ENCODE data around the gene UBXN2A.

Gene UBXN2A

DNA sequence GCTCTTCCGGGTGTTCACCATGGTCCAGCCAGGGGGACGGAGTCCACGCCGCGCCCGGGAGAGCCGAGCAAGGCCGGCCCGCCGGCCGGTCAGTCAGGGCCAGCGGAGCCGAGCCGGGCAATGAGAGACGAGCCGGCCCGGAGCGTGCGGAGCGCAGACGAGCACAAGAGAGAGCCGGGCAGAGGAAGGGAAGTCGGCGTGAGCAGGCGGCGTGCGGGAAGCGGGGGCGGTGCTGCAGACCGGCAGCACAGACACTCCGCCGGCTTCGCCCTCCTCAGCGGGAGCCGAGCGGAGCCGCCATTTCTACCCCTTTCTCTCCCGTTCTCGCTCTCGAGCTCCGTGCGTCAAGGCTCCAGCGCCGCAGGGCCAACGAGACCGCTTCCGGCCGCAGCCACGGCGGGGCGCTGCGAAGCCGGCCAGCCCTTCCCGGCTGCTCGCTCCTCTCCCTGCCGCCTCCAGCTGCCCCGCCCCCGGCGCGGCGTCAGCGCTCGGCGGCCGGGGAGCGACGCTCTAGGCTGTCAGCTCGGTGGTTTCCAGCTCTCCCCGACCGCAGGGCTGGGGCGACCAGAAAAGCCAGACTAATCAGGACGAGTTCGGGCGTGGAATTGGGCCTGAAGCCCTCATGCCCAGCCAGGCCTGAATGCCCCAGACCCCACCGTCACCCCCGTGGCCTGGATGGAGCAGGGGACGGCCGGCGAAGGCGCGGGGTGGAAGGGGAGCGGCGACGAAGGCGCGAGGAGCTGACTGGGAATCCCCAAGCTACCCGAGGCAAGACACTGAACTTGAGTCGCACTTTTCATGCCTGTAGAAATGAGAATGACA lies 13.3 kb upstream of the UBXN2A start, which contains the start of gene ATAD2B:
Gene ATAD2B, minus strand, starts transcription at position 374 of the 822 bp plus-strand sequence. Its CDS starts 353 bp downstream, at position 21.
- WGBS: under 1% methylated on average over 83 of the region's 88 CpGs
- peak within 1 kb of the TSS; percentile 46 to 95 for H2BK12ac ChIP-seq (ENCODE audit: low read length in 2 of 2)
- H2BK120ac ChIP-seq (ENCODE audit: low read depth, low read length): peak within 1 kb of the TSS; percentile 91
- H3K23ac ChIP-seq (ENCODE audit: low read length in 2 of 2): peak within 1 kb of the TSS; percentile 49 to 91
- peak within 1 kb of the TSS; percentile 100 for H4K8ac ChIP-seq (ENCODE audit: low read length)
- peak within 1 kb of the TSS; percentile 71 to 98 for H3K4ac ChIP-seq (ENCODE audit: low read depth in 1 of 2, low read length in 2 of 2)
- peak within 1 kb of the TSS; percentile 97 to 99 for H3K18ac ChIP-seq (ENCODE audit: low read depth in 1 of 2, low read length in 2 of 2)
- peak within 1 kb of the TSS; percentile 88 for H2BK5ac ChIP-seq (ENCODE audit: low read depth, low read length, poor library complexity, severe bottlenecking)
- H2AFZ ChIP-seq (ENCODE audit: low read depth, low read length): peak within 1 kb of the TSS; percentile 99
- H3K27ac ChIP-seq (ENCODE audit: low read length, poor library complexity, severe bottlenecking): peak within 1 kb of the TSS; percentile 89
- no peak within 1 kb of the TSS for H2AK5ac ChIP-seq (ENCODE audit: low read length, severe bottlenecking)
- peak within 1 kb of the TSS; percentile 85 to 97 for H3K4me3 ChIP-seq (ENCODE audit: insufficient read depth in 1 of 2, low read depth in 1 of 2, low read length in 2 of 2)
- H3K9me3 ChIP-seq (ENCODE audit: control insufficient read depth, low read length): no peaks in the 10 kb centered on the region
- H4K91ac ChIP-seq (ENCODE audit: low read length): peak within 1 kb of the TSS; percentile 96
- H3K36me3 ChIP-seq (ENCODE audit: control insufficient read depth in 1 of 2, insufficient read depth in 2 of 2, low read depth in 1 of 2, low read length in 2 of 2): peaks cover 0 to 4% of the 10 kb centered on the region in 2 experiments
- peak; percentile 95 for DNase-seq
- H3K79me1 ChIP-seq (replicated peaks; ENCODE audit: low read length, poor library complexity, severe bottlenecking): peaks cover 6% of the 10 kb centered on the region
- H3K14ac ChIP-seq (ENCODE audit: low read length in 2 of 2): peak within 1 kb of the TSS; percentile 15 to 98
- H3K4me2 ChIP-seq (ENCODE audit: low read length, poor library complexity, severe bottlenecking): peak within 1 kb of the TSS; percentile 92
- H3K27me3 ChIP-seq (ENCODE audit: control insufficient read depth in 1 of 2, insufficient read depth in 1 of 2, low read length in 2 of 2): no peaks in the 10 kb centered on the region
- peak within 1 kb of the TSS; percentile 95 for H2BK15ac ChIP-seq (ENCODE audit: low read depth, poor library complexity, severe bottlenecking)
- peak within 1 kb of the TSS; percentile 99 for H3K9ac ChIP-seq (ENCODE audit: low read length)
- peaks cover 2% of the 10 kb centered on the region for H3K4me1 ChIP-seq (ENCODE audit: control insufficient read depth, insufficient read depth, low read depth, low read length)

DNA sequence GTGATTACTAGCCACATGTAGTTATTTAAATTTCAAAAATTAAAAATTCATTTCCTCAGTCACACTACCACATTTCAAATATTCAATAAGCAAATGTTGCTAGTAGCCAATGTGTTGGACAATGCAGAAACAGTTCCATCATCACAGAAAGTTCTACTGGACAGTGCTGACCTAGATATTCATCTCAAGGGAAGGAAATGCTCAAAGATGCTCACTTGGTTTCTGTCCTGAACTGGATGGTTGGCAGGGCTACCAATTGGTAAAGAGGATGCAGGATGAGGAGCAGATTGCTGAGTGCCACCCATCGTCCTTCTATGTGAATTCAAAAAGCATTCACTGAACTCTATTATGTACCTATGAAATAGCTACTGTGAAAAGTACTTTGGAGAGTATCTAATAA lies 6.0 kb upstream of the UBXN2A start:
- Histone ChIP-seq H4K8ac (ENCODE audit: low read length) (no peak overlapping the region), H3K9ac (ENCODE audit: low read length) (no peak overlapping the region), H3K18ac (ENCODE audit: low read depth in 1 of 2, low read length in 2 of 2) (no peak overlapping the region), H3K27me3 (ENCODE audit: control insufficient read depth in 1 of 2, insufficient read depth in 1 of 2, low read length in 2 of 2) (no peaks in the 10 kb centered on the region), H3K4me3 (ENCODE audit: insufficient read depth in 1 of 2, low read depth in 1 of 2, low read length in 2 of 2) (no peak overlapping the region), H3K27ac (ENCODE audit: low read length, poor library complexity, severe bottlenecking) (no peak overlapping the region), H4K91ac (ENCODE audit: low read length) (no peak overlapping the region), H2AFZ (ENCODE audit: low read depth, low read length) (no peak overlapping the region), H3K9me3 (ENCODE audit: control insufficient read depth, low read length) (no peaks in the 10 kb centered on the region), H2BK15ac (ENCODE audit: low read depth, poor library complexity, severe bottlenecking) (no peak overlapping the region), H3K4ac (ENCODE audit: low read depth in 1 of 2, low read length in 2 of 2) (no peak overlapping the region), H2AK5ac (ENCODE audit: low read length, severe bottlenecking) (no peak overlapping the region), H3K4me1 (ENCODE audit: control insufficient read depth, insufficient read depth, low read depth, low read length) (no peaks in the 10 kb centered on the region), H2BK12ac (ENCODE audit: low read length in 2 of 2) (no peak overlapping the region), H3K79me1 (replicated peaks; ENCODE audit: low read length, poor library complexity, severe bottlenecking) (no peaks in the 10 kb centered on the region), H2BK5ac (ENCODE audit: low read depth, low read length, poor library complexity, severe bottlenecking) (no peak overlapping the region), H2BK120ac (ENCODE audit: low read depth, low read length) (no peak overlapping the region), H3K14ac (ENCODE audit: low read length in 2 of 2) (no peak overlapping the region), H3K23ac (ENCODE audit: low read length in 2 of 2) (no peak overlapping the region), H3K36me3 (ENCODE audit: control insufficient read depth in 1 of 2, insufficient read depth in 2 of 2, low read depth in 1 of 2, low read length in 2 of 2) (peaks cover 0 to 4% of the 10 kb centered on the region in 2 experiments), H3K4me2 (ENCODE audit: low read length, poor library complexity, severe bottlenecking) (no peak overlapping the region)
- DNase-seq: no peak
- no CpG with 5 or more reads among the region's 1 CpG for whole genome bisulfite sequencing

DNA sequence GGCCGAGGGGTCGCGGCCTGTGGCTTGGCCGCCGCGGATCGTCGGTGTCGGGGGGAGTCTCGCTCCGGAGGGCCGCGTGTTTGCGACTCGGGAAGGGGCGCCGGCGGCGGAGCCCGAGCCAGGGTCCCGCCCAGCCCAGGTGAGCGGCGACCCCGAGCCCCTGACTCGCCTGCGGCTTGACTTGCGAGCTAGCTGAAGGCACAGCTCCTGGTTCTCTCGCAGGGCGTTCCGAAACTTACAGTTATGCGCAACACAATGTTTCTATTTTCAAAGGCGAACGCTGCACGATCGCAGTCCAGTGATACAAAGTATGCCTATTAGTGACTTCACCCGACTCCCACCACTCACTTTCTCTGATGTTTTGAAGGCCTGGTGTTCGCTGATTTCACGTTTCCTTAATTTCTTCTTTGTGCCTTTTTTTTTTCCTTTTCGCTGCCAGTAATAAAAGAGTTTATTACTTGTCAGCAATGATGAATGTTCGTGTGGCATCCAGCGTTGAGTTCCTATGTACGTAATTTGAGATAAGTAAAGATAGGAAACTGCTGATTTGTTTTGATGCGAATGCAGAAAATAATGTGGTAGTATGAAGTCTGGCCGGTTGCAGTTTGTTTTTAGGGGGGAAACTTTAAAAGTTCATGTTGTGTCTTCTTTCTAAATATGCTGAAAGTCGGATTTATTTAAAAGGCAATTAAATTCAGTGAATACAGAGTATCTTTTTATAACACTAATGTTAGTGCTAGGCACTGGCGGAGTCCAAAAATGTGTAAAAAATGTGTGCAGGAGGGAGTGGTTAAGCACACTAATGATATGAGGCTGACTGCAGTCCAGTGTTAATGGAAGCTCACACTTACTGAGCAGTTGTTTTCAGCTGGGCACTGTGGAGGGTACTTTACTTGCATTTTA lies 706 bp downstream of the UBXN2A start:
- peak overlapping the region; percentile 52 to 95 for H3K18ac ChIP-seq (ENCODE audit: low read depth in 1 of 2, low read length in 2 of 2)
- H2AK5ac ChIP-seq (ENCODE audit: low read length, severe bottlenecking): no peak overlapping the region
- peak overlapping the region; percentile 38 for H4K8ac ChIP-seq (ENCODE audit: low read length)
- no peaks in the 10 kb centered on the region for H3K27me3 ChIP-seq (ENCODE audit: control insufficient read depth in 1 of 2, insufficient read depth in 1 of 2, low read length in 2 of 2)
- peak overlapping the region in 1 of 2 experiments; percentile 84 for H3K4ac ChIP-seq (ENCODE audit: low read depth in 1 of 2, low read length in 2 of 2)
- H3K9ac ChIP-seq (ENCODE audit: low read length): peak overlapping the region; percentile 88
- peak overlapping the region; percentile 67 for H2BK15ac ChIP-seq (ENCODE audit: low read depth, poor library complexity, severe bottlenecking)
- H3K27ac ChIP-seq (ENCODE audit: low read length, poor library complexity, severe bottlenecking): peak overlapping the region; percentile 65
- peaks cover 6% of the 10 kb centered on the region for H3K79me1 ChIP-seq (replicated peaks; ENCODE audit: low read length, poor library complexity, severe bottlenecking)
- H3K14ac ChIP-seq (ENCODE audit: low read length in 2 of 2): peak overlapping the region in 1 of 2 experiments; percentile 89
- peaks cover 0 to 4% of the 10 kb centered on the region in 2 experiments for H3K36me3 ChIP-seq (ENCODE audit: control insufficient read depth in 1 of 2, insufficient read depth in 2 of 2, low read depth in 1 of 2, low read length in 2 of 2)
- peak overlapping the region; percentile 64 for H2BK120ac ChIP-seq (ENCODE audit: low read depth, low read length)
- H2BK5ac ChIP-seq (ENCODE audit: low read depth, low read length, poor library complexity, severe bottlenecking): peak overlapping the region; percentile 69
- H3K4me1 ChIP-seq (ENCODE audit: control insufficient read depth, insufficient read depth, low read depth, low read length): peaks cover 11% of the 10 kb centered on the region
- peak overlapping the region; percentile 77 for H4K91ac ChIP-seq (ENCODE audit: low read length)
- H3K4me2 ChIP-seq (ENCODE audit: low read length, poor library complexity, severe bottlenecking): peak overlapping the region; percentile 76
- 3% methylated on average over 28 of the region's 46 CpGs for WGBS
- DNase-seq: peak; percentile 68
- H3K23ac ChIP-seq (ENCODE audit: low read length in 2 of 2): peak overlapping the region in 1 of 2 experiments; percentile 77
- peak overlapping the region; percentile 92 to 93 for H3K4me3 ChIP-seq (ENCODE audit: insufficient read depth in 1 of 2, low read depth in 1 of 2, low read length in 2 of 2)
- peak overlapping the region in 1 of 2 experiments; percentile 58 for H2BK12ac ChIP-seq (ENCODE audit: low read length in 2 of 2)
- H2AFZ ChIP-seq (ENCODE audit: low read depth, low read length): peak overlapping the region; percentile 94
- H3K9me3 ChIP-seq (ENCODE audit: control insufficient read depth, low read length): no peaks in the 10 kb centered on the region
